HG02870 (cell line): ENCODE data around the gene IFITM5.
"Not testable (repeated sequence)": the region's sequence is repeated elsewhere in the genome, so short reads cannot be mapped to it uniquely, and the experiment has no call there.

ENCODE experiments used
- ATAC-seq: cut with Tn5 transposase; IDR thresholded peaks from one replicate; pipeline ENCODE4 v1.9.1; 2021; ENCODE audit warnings: mild to moderate bottlenecking, moderate library complexity; ENCODE audit not compliant: unreplicated experiment

The IFITM5 gene

GRCh38 chr11:299081-299891, at the start of gene IFITM5:
IFITM5 (minus strand) TSS chr11:299526; CDS start chr11:299490, 36 bp downstream.
- ATAC-seq, result no peak

GRCh38 chr11:346529-346928, 47.2 kb upstream of the IFITM5 start:
- ATAC-seq, result no peak

DNA sequence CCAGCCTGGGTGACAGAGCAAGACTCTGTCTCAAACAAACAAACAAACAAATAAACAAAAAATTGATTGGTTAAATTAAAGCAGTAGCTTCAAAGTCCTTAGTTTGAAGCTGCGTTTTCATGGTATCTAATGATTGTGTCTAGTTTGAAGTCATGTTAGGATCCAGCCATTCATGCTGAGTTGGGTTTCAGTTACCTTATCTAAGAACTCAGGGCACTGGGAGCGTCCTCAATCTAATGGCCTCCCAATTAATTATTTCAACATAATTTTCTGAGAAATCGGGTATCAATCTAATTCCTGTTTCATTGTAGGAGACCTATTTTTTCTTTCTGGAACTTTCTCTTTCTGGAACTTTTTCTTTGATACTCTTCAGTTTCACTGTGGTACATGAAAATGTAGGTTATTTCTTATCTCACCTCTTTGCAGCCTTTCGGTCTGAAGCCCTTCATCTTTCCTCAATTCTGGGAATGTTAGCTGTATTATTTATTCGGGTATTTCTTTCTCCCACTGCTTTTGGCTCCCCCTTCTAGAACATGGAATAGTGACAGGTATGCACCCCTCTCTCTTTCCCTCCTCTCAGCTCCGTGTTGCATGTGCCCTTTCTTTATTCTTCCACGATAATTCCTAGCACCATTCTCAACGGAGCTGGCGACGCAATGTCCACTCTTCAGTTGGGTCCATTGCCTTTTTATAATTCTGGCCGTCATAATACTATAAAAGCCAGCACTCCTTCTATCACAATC, 45.7 kb upstream of the IFITM5 start:
- ATAC-seq, result no peak

DNA sequence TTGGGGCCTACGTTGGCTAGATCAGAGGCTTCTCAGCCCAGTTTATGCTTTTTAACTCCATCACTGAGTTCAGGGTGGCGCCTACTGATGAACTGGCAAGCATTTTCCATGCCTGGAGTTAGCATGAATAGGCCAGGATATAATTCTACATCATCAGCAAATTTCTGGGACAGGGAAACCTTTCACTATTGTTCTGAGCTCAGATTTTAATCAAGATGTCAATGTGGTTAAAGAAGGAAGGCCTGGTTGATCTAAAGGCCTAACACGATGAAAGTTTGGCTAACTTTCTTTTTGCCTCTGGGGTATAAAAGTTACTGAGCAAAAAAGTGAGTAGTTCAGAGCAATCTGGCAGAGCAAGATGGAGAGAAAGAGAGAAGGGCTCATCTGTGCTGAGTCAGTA, 43.0 kb upstream of the IFITM5 start:
- no peak for ATAC-seq

DNA sequence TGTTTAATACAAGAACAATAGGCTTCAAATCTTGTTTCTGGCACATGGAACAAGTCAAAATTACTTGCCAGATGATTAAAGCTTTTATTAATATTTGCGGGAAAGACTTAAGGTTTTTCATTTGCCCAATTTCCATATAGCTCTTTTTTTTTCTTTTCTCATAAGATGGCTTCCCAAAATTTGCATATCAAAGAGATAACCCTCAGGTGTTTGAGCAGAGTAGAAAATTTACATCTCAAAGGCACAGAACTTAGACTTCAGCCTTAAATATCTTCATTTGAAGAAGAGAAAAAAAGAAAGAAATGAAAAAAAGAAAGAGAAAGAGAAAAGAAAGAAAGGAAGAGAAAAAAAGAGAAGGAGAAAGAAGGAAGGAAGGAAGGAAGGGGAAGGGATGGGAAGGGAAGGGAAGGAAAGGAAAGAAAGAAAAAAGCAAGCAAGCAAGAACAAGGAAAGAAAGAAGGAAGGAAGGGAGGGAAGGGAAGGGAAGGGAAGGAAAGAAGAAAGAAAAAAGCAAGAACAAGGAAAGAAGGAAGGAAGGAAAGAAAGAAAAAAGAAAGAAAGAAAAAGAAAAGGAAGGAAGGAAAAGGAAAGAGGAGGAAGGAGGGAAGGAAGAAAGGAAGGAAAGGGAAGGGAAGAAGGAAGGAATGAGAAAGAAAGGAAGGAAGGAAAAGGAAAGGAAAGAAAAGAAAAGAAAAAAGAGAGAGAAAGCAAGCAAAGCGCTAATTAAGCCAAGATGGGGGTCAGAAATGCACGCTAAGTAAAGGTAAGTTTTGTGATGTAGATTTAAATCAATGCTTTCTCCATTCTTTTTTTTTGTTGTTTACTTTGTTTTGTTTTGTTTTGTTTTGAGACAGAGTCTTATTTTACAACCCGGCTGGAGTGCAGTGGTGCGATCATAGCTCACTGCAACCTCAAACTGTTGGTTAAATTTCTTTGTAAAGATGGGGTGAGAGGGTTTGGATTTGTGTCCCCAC, 41.5 kb upstream of the IFITM5 start:
- no peak for ATAC-seq

GRCh38 chr11:339963-340362, 40.6 kb upstream of the IFITM5 start:
- no peak for ATAC-seq

GRCh38 chr11:337711-338110, 38.4 kb upstream of the IFITM5 start:
- ATAC-seq, result no peak

- no peak for ATAC-seq
Observed at GRCh38 chr11:336659-337198, 37.4 kb upstream of the IFITM5 start.

- no peak for ATAC-seq
Observed at GRCh38 chr11:335779-336658, 36.7 kb upstream of the IFITM5 start.

GRCh38 chr11:334264-334994, 35.1 kb upstream of the IFITM5 start:
- no peak for ATAC-seq

DNA sequence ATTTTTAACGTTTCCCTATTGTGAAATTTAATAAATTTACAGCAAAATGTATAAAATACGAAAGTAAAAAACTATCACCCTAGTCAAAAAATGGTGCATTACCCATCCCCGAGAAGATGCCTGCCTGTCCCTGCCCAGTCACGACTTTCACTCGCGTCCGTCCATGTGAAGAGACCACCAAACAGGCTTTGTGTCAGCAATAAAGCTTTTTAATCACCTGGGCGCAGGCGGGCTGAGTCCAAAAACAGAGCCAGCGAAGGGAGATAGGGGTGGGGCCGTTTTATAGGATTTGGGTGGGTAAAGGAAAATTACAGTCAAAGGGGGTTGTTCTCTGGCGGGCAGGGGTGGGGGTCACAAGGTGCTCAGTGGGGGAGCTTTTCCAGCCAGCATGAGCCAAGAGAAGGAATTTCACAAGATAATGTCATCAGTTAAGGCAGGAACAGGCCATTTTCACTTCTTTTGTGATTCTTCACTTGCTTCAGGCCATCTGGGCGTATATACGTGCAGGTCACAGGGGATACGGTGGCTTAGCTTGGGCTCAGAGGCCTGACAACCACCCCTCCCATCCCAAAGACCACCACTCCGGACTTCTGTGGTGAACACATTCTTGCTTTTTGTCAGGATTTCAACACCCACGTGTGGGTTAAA, 34.4 kb upstream of the IFITM5 start:
- not testable (repeated sequence) for ATAC-seq

- ATAC-seq, result no peak
Observed at GRCh38 chr11:332651-333480, 33.5 kb upstream of the IFITM5 start.

- no peak for ATAC-seq
Observed at GRCh38 chr11:331358-332060, 32.2 kb upstream of the IFITM5 start.

DNA sequence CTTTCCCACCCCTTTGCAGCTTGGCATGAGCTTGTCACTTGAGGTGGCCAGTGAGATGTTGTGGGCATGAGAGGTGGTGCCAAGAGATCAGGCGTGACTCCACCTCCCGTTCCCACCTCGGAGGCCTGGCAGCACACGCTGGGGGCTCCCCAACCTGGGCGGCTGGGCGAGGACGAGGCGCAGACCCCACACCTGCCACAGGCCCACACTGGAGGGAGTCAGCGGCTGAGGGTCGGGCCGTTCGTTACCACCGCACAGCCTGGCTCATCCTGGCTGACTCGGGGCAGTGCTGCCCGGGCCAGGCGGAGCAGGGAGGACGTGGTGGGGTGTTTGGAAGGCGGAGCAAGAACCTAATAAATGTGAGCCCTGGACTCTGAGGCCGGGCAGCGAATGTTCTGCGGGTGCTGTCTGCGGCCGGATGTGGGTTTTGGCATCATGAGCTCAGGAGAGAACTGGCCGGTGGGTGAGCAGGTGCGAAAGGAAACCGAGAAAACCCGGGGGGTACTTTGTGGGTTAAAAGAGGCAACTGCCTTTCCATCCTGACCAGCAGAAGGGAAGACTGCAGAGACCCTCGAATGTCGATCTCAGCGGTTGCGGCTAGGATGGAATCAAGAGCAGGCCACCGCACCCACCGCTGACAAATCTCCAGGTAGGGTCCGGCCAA, 31.5 kb upstream of the IFITM5 start:
- ATAC-seq, result no peak

DNA sequence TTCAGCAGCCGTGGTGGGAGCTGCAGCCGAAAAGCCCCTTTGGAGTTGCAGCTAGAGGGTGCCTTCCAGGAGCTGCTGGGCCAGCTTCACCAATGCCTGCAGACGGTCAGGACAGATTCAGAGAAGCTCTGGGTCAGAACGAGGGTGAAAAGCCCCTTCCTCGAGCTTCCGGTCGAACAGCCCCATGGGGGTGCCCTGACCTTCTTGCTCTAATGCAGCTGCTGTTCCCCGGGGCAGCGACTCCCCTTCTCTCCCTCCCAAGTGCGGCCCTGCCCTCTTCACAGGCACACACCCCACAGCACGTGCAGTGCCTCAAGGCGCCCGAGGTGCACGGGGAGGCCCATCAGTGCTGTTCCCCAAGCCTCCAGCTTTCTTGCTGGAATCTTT, 31.0 kb upstream of the IFITM5 start:
- ATAC-seq, result no peak

DNA sequence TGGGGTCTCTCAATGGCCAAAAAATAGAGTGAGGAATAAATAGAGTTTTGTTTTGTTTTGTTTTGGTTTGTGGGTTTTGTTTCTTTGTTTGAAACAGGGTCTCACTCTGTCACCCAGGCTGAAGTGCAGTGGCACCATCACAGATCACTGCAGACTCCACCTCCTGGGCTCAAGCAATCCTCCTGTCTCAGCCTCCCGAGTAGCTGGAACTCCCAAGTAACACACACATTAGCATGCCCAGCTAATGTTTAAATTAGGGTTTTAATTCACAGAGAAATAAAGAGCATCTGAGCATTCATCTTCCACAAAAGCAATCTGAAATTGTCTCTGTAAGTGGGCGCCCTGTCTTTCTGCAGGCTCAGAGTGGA, 30.5 kb upstream of the IFITM5 start:
- ATAC-seq, result no peak
